SK-N-SH treated with all-trans-retinoic acid at 6 μM for 48 hours (cell line): ENCODE measurements around the gene SAMD7.

ENCODE experiments used
- ARNTL ChIP-seq: fragments of 450-650 bp; formaldehyde crosslinking; IDR thresholded peaks from 2 replicates; pipeline ENCODE4 v1.5.0; 2020; ENCODE audit warnings: low read depth, mild to moderate bottlenecking, moderate library complexity, borderline replicate concordance
- BACH2 ChIP-seq: fragments of 250-450 bp; sonication (Bioruptor Pico); IDR thresholded peaks from 2 replicates; pipeline ENCODE4 v1.9.0; 2021; ENCODE audit warnings: mild to moderate bottlenecking, borderline replicate concordance
- GLIS3 ChIP-seq: fragments of 250-450 bp; sonication (Bioruptor Pico); IDR thresholded peaks from 2 replicates; pipeline ENCODE4 v1.5.0; 2020; ENCODE audit warnings: mild to moderate bottlenecking, moderate library complexity
- ISL1 ChIP-seq: fragments of 250-450 bp; sonication (Bioruptor Pico); IDR thresholded peaks from 2 replicates; pipeline ENCODE4 v2.1.2; 2022; ENCODE audit warnings: mild to moderate bottlenecking, moderate library complexity
- PPARA ChIP-seq: fragments of 250-450 bp; sonication (Bioruptor Pico); IDR thresholded peaks from 2 replicates; pipeline ENCODE4 v1.5.0; 2020; ENCODE audit warnings: mild to moderate bottlenecking, borderline replicate concordance
- RARB ChIP-seq: fragments of 250-450 bp; sonication (Bioruptor Pico); IDR thresholded peaks from 2 replicates; pipeline ENCODE4 v1.8.0; 2021; ENCODE audit warnings: mild to moderate bottlenecking, moderate library complexity
- TOX ChIP-seq: fragments of 250-450 bp; sonication (Bioruptor Pico); IDR thresholded peaks from 2 replicates; pipeline ENCODE4 v1.8.0; 2021; ENCODE audit warnings: mild to moderate bottlenecking, moderate library complexity, borderline replicate concordance
- ZC3H10 ChIP-seq: fragments of 250-450 bp; sonication (Bioruptor Pico); IDR thresholded peaks from 2 replicates; pipeline ENCODE4 v1.5.1; 2021; ENCODE audit warnings: mild to moderate bottlenecking, moderate library complexity
- ZFP30 ChIP-seq: fragments of 450-650 bp; formaldehyde crosslinking; IDR thresholded peaks from 2 replicates; pipeline ENCODE4 v1.5.0; 2022; ENCODE audit warnings: mild to moderate bottlenecking, moderate library complexity
- TF ChIP-seq, protein P1 (sequence below): fragments of 250-450 bp; sonication (Bioruptor Pico); IDR thresholded peaks from 2 replicates; pipeline ENCODE4 v1.8.0; 2020; ENCODE audit warnings: mild to moderate bottlenecking, moderate library complexity, borderline replicate concordance

DNA sequence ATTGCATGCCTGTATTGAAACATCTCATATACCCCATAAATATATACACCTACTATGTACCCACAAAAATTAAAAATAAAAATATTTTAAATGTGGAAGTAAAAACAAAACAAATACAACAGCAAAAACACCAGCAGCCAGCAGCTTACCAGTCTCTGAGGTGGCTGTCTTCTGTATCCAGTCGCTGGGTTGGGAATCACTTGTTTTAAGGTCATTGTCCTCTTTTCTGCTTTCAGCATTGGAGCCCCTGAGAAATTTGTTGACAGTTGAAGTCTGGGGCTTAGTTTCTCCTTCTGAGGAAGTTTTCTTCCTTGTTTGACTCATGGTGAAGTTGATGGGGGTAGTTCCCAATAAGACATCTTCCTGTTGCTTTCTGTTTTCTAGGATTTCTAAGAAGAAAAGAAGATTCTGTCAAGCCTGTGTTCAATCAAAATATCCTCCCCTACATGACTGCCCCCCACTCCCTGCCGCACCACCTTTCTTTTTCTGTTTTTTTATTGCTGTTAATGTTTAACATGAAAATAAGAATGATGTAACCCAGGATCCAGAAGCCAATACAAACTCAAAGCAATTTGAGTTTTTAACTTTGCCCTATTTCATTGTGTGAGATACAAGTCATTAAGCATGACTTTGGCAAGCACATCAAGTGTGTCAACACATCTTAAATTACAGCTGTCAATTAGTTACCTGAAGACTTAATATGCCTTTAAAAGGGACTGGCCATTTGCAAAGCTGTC, 41.7 kb upstream of the SAMD7 start, which contains the start of gene LRRC31:
- TF ChIP-seq, protein P1, sequence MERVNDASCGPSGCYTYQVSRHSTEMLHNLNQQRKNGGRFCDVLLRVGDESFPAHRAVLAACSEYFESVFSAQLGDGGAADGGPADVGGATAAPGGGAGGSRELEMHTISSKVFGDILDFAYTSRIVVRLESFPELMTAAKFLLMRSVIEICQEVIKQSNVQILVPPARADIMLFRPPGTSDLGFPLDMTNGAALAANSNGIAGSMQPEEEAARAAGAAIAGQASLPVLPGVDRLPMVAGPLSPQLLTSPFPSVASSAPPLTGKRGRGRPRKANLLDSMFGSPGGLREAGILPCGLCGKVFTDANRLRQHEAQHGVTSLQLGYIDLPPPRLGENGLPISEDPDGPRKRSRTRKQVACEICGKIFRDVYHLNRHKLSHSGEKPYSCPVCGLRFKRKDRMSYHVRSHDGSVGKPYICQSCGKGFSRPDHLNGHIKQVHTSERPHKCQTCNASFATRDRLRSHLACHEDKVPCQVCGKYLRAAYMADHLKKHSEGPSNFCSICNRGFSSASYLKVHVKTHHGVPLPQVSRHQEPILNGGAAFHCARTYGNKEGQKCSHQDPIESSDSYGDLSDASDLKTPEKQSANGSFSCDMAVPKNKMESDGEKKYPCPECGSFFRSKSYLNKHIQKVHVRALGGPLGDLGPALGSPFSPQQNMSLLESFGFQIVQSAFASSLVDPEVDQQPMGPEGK (CRISPR knock-in tag) = no peak
- TF ChIP-seq GLIS3 (CRISPR knock-in tag) (no peak), BACH2 (CRISPR knock-in tag) (no peak), RARB (CRISPR knock-in tag) (no peak), ZFP30 (CRISPR knock-in tag) (no peak), ARNTL (CRISPR knock-in tag) (no peak), ZC3H10 (CRISPR knock-in tag) (no peak), ISL1 (no peak), TOX (no peak), PPARA (CRISPR knock-in tag) (no peak)
